WTC11 (cell line): Measurements from ENCODE around the gene IGFBP2. TPM values are rescaled to one million over a fixed set of nuclear protein-coding genes. Genes with fewer than 3 reads are reported as not detected.

Experiments used
- ATAC-seq: fragments of 200-7000 bp; cut with Tn5 transposase; 2 replicates; pipeline ENCODE4 v1.10.0; 2021; ENCODE audit warnings: mild to moderate bottlenecking, moderate library complexity
- CTCF ChIA-PET: fragments of 300-600 bp; sonication (Branson Sonifier 250); formaldehyde crosslinking; loops from one replicate; lab custom pipeline; 2021; ENCODE audit warnings: antibody characterized with exemption; lab: Charles Lee
- POLR2A ChIA-PET: fragments of 350-600 bp; sonication (Branson Sonifier 250); formaldehyde crosslinking; loops from one replicate; lab custom pipeline; 2021; ENCODE audit warnings: antibody characterized with exemption; lab: Charles Lee
- DNase-seq: peaks from one replicate; pipeline ENCODE4 v3.0.0; 2021; ENCODE audit warnings: low spot score
- H3K27ac Mint-ChIP-seq: 2 replicates; pipeline ENCODE4 v1.8.0; 2021; ENCODE audit warnings: mixed read lengths
- H3K27me3 Mint-ChIP-seq: 2 replicates; pipeline ENCODE4 v1.8.0; 2021; ENCODE audit warnings: low read depth, mild to moderate bottlenecking, moderate library complexity, mixed read lengths
- H3K36me3 Mint-ChIP-seq: 2 replicates; pipeline ENCODE4 v1.8.0; 2021; ENCODE audit warnings: mixed read lengths
- H3K4me1 Mint-ChIP-seq: 2 replicates; pipeline ENCODE4 v1.8.0; 2022; ENCODE audit warnings: mixed read lengths
- H3K4me3 Mint-ChIP-seq: 2 replicates; pipeline ENCODE4 v1.8.0; 2021; ENCODE audit warnings: mild to moderate bottlenecking, moderate library complexity, mixed read lengths
- H3K9me3 Mint-ChIP-seq: 2 replicates; pipeline ENCODE4 v1.8.0; 2021; ENCODE audit warnings: mixed read lengths
- ATF1 ChIP-seq: sonication (generic); formaldehyde crosslinking; IDR thresholded peaks from 2 replicates; pipeline ENCODE4 v1.8.1; 2023; ENCODE audit warnings: mild to moderate bottlenecking, moderate library complexity, missing genetic modification reagents
- ATF2 ChIP-seq: sonication (generic); formaldehyde crosslinking; IDR thresholded peaks from 2 replicates; pipeline ENCODE4 v1.8.1; 2022; ENCODE audit warnings: low read depth, missing genetic modification reagents, borderline replicate concordance
- GRHL2 ChIP-seq: fragments of 250-450 bp; sonication (Bioruptor Pico); IDR thresholded peaks from 2 replicates; pipeline ENCODE4 v1.8.0; 2022; ENCODE audit warnings: mild to moderate bottlenecking, moderate library complexity; ENCODE audit not compliant: insufficient replicate concordance, severe bottlenecking
- GTF2I ChIP-seq: fragments of 250-450 bp; sonication (Bioruptor Pico); conservative IDR thresholded peaks from 2 replicates; pipeline ENCODE4 v1.4.0; 2021; ENCODE audit warnings: mild to moderate bottlenecking
- IRF2 ChIP-seq: sonication (generic); formaldehyde crosslinking; IDR thresholded peaks from 2 replicates; pipeline ENCODE4 v1.8.0; 2022; ENCODE audit warnings: low read depth, missing genetic modification reagents, borderline replicate concordance
- KAT7 ChIP-seq: sonication (generic); formaldehyde crosslinking; IDR thresholded peaks from 2 replicates; pipeline ENCODE4 v1.8.1; 2023; ENCODE audit warnings: missing genetic modification reagents, mild to moderate bottlenecking, borderline replicate concordance
- NFE2L1 ChIP-seq: sonication (generic); formaldehyde crosslinking; IDR thresholded peaks from 2 replicates; pipeline ENCODE4 v1.8.1; 2023; ENCODE audit warnings: missing genetic modification reagents
- PRRX2 ChIP-seq: fragments of 250-450 bp; sonication (Bioruptor Pico); IDR thresholded peaks from 2 replicates; pipeline ENCODE4 v1.8.0; 2021; ENCODE audit warnings: mild to moderate bottlenecking
- TEAD4 ChIP-seq: sonication (generic); formaldehyde crosslinking; IDR thresholded peaks from 2 replicates; pipeline ENCODE4 v1.8.0; 2022; ENCODE audit warnings: mild to moderate bottlenecking, missing genetic modification reagents
- ZMAT4 ChIP-seq: fragments of 250-450 bp; sonication (Bioruptor Pico); IDR thresholded peaks from 2 replicates; pipeline ENCODE4 v1.9.0; 2021; ENCODE audit warnings: mild to moderate bottlenecking
- ZNF317 ChIP-seq: sonication (generic); formaldehyde crosslinking; IDR thresholded peaks from 2 replicates; pipeline ENCODE4 v1.8.1; 2023; ENCODE audit warnings: low read depth, mild to moderate bottlenecking, moderate library complexity, missing genetic modification reagents, borderline replicate concordance
- ZNF423 ChIP-seq: fragments of 250-450 bp; sonication (Bioruptor Pico); IDR thresholded peaks from 2 replicates; pipeline ENCODE4 v2.1.2; 2022; ENCODE audit warnings: mild to moderate bottlenecking, moderate library complexity
- ZNF425 ChIP-seq: fragments of 250-450 bp; sonication (Bioruptor Pico); conservative IDR thresholded peaks from 2 replicates; pipeline ENCODE4 v1.9.0; 2021; ENCODE audit warnings: mild to moderate bottlenecking
- ZNF671 ChIP-seq: fragments of 250-450 bp; sonication (Bioruptor Pico); IDR thresholded peaks from 2 replicates; pipeline ENCODE4 v1.8.0; 2021; ENCODE audit warnings: mild to moderate bottlenecking
- ZSCAN18 ChIP-seq: fragments of 250-450 bp; sonication (Bioruptor Pico); IDR thresholded peaks from 2 replicates; pipeline ENCODE4 v2.1.2; 2022; ENCODE audit warnings: mild to moderate bottlenecking, moderate library complexity
- total RNA-seq: library from RNA; stranded (reverse); gene quantifications from 3 replicates; pipeline ENCODE4 v1.2.3, GENCODE V29; 2021
- TF ChIP-seq, protein P1 (sequence below): fragments of 250-450 bp; sonication (Bioruptor Pico); IDR thresholded peaks from 2 replicates; pipeline ENCODE4 v1.9.0; 2021; ENCODE audit warnings: mild to moderate bottlenecking
- TF ChIP-seq, protein P2 (sequence below): sonication (generic); formaldehyde crosslinking; IDR thresholded peaks from 2 replicates; pipeline ENCODE4 v1.8.1; 2023; ENCODE audit warnings: mild to moderate bottlenecking, moderate library complexity, missing genetic modification reagents
- TF ChIP-seq, protein P3 (sequence below): sonication (generic); formaldehyde crosslinking; IDR thresholded peaks from 2 replicates; pipeline ENCODE4 v1.8.1; 2023; ENCODE audit warnings: mild to moderate bottlenecking, missing genetic modification reagents, borderline replicate concordance
- TF ChIP-seq, protein P4 (sequence below): sonication (generic); formaldehyde crosslinking; IDR thresholded peaks from 2 replicates; pipeline ENCODE4 v1.8.0; 2023; ENCODE audit warnings: mild to moderate bottlenecking, missing genetic modification reagents

Gene IGFBP2
- total RNA-seq, 1 experiment from 2014 or later: 514 TPM

DNA sequence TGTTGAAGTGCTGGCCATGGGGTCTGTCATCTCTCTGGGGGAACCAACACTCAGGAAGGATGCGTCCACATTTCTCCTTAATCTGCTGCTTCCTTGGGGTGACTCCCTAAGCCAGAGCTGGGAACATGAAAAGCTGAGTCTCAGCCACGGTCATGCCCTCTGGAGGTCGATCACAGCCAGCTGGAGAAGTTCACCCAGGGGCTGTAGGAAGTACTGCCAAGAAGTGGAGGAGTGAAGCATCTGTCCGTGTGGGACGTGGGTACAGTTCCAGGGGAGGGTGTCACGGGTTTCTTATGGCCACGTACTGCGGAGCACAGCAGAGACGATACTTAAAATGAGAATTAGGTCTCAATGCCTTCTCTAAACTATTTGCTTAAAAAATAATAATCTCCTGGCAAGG lies 42.4 kb upstream of the IGFBP2 start (continued):
- TF ChIP-seq, protein P1, sequence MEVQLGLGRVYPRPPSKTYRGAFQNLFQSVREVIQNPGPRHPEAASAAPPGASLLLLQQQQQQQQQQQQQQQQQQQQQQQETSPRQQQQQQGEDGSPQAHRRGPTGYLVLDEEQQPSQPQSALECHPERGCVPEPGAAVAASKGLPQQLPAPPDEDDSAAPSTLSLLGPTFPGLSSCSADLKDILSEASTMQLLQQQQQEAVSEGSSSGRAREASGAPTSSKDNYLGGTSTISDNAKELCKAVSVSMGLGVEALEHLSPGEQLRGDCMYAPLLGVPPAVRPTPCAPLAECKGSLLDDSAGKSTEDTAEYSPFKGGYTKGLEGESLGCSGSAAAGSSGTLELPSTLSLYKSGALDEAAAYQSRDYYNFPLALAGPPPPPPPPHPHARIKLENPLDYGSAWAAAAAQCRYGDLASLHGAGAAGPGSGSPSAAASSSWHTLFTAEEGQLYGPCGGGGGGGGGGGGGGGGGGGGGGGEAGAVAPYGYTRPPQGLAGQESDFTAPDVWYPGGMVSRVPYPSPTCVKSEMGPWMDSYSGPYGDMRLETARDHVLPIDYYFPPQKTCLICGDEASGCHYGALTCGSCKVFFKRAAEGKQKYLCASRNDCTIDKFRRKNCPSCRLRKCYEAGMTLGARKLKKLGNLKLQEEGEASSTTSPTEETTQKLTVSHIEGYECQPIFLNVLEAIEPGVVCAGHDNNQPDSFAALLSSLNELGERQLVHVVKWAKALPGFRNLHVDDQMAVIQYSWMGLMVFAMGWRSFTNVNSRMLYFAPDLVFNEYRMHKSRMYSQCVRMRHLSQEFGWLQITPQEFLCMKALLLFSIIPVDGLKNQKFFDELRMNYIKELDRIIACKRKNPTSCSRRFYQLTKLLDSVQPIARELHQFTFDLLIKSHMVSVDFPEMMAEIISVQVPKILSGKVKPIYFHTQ: no peak
- TF ChIP-seq KAT7 (CRISPR knock-in tag): no peak
- TF ChIP-seq GRHL2 (CRISPR knock-in tag): no peak
- TF ChIP-seq GTF2I: no peak

GRCh38 chr2:216591480-216591879 lies 41.7 kb upstream of the IGFBP2 start:
- H3K27me3 Mint-ChIP-seq: no peaks in the 10 kb centered on the region
- no peak for ATAC-seq
- DNase-seq: no peak
- H3K4me3 Mint-ChIP-seq: no peak overlapping the region
- POLR2A ChIA-PET: no interaction called here
- no peaks in the 10 kb centered on the region for H3K36me3 Mint-ChIP-seq
- no peaks in the 10 kb centered on the region for H3K9me3 Mint-ChIP-seq
- TF ChIP-seq ATF1 (CRISPR knock-in tag): no peak
- TF ChIP-seq ZNF423 (CRISPR knock-in tag): no peak
- no peak for TF ChIP-seq ZNF317 (CRISPR knock-in tag)
- TF ChIP-seq, protein P2, sequence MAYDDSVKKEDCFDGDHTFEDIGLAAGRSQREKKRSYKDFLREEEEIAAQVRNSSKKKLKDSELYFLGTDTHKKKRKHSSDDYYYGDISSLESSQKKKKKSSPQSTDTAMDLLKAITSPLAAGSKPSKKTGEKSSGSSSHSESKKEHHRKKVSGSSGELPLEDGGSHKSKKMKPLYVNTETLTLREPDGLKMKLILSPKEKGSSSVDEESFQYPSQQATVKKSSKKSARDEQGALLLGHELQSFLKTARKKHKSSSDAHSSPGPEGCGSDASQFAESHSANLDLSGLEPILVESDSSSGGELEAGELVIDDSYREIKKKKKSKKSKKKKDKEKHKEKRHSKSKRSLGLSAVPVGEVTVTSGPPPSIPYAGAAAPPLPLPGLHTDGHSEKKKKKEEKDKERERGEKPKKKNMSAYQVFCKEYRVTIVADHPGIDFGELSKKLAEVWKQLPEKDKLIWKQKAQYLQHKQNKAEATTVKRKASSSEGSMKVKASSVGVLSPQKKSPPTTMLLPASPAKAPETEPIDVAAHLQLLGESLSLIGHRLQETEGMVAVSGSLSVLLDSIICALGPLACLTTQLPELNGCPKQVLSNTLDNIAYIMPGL: no peak
- TF ChIP-seq, protein P3, sequence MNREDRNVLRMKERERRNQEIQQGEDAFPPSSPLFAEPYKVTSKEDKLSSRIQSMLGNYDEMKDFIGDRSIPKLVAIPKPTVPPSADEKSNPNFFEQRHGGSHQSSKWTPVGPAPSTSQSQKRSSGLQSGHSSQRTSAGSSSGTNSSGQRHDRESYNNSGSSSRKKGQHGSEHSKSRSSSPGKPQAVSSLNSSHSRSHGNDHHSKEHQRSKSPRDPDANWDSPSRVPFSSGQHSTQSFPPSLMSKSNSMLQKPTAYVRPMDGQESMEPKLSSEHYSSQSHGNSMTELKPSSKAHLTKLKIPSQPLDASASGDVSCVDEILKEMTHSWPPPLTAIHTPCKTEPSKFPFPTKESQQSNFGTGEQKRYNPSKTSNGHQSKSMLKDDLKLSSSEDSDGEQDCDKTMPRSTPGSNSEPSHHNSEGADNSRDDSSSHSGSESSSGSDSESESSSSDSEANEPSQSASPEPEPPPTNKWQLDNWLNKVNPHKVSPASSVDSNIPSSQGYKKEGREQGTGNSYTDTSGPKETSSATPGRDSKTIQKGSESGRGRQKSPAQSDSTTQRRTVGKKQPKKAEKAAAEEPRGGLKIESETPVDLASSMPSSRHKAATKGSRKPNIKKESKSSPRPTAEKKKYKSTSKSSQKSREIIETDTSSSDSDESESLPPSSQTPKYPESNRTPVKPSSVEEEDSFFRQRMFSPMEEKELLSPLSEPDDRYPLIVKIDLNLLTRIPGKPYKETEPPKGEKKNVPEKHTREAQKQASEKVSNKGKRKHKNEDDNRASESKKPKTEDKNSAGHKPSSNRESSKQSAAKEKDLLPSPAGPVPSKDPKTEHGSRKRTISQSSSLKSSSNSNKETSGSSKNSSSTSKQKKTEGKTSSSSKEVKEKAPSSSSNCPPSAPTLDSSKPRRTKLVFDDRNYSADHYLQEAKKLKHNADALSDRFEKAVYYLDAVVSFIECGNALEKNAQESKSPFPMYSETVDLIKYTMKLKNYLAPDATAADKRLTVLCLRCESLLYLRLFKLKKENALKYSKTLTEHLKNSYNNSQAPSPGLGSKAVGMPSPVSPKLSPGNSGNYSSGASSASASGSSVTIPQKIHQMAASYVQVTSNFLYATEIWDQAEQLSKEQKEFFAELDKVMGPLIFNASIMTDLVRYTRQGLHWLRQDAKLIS (CRISPR knock-in tag): no peak
- no peak for TF ChIP-seq ZMAT4
- no peak for TF ChIP-seq ZNF671 (CRISPR knock-in tag)
- TF ChIP-seq ZNF425: no peak
- no peak for TF ChIP-seq NFE2L1 (CRISPR knock-in tag)
- TF ChIP-seq, protein P4, sequence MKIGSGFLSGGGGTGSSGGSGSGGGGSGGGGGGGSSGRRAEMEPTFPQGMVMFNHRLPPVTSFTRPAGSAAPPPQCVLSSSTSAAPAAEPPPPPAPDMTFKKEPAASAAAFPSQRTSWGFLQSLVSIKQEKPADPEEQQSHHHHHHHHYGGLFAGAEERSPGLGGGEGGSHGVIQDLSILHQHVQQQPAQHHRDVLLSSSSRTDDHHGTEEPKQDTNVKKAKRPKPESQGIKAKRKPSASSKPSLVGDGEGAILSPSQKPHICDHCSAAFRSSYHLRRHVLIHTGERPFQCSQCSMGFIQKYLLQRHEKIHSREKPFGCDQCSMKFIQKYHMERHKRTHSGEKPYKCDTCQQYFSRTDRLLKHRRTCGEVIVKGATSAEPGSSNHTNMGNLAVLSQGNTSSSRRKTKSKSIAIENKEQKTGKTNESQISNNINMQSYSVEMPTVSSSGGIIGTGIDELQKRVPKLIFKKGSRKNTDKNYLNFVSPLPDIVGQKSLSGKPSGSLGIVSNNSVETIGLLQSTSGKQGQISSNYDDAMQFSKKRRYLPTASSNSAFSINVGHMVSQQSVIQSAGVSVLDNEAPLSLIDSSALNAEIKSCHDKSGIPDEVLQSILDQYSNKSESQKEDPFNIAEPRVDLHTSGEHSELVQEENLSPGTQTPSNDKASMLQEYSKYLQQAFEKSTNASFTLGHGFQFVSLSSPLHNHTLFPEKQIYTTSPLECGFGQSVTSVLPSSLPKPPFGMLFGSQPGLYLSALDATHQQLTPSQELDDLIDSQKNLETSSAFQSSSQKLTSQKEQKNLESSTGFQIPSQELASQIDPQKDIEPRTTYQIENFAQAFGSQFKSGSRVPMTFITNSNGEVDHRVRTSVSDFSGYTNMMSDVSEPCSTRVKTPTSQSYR: no peak
- TF ChIP-seq IRF2: no peak
- TF ChIP-seq ATF2: no peak
- TF ChIP-seq TEAD4 (CRISPR knock-in tag): no peak
- TF ChIP-seq PRRX2: no peak
- TF ChIP-seq ZSCAN18 (CRISPR knock-in tag): no peak
- no peak overlapping the region for H3K27ac Mint-ChIP-seq
- CTCF ChIA-PET: interaction anchor here (0.8 to 4.8 kb wide), 3 partner anchors 11 to 72 kb away, joined by 3 to 25 read pairs (median 3); no protein-coding TSS in a partner anchor
- H3K4me1 Mint-ChIP-seq: peaks cover 36% of the 10 kb centered on the region
